GM21447 (cell line): ENCODE measurements around the gene SLC35E2B.
"Not testable (repeated sequence)": the region's sequence is repeated elsewhere in the genome, so short reads cannot be mapped to it uniquely, and the experiment has no call there.

Experiments
- ATAC-seq: cut with Tn5 transposase; IDR thresholded peaks from one replicate; pipeline ENCODE4 v1.9.1; 2021; ENCODE audit not compliant: unreplicated experiment

SLC35E2B gene

DNA sequence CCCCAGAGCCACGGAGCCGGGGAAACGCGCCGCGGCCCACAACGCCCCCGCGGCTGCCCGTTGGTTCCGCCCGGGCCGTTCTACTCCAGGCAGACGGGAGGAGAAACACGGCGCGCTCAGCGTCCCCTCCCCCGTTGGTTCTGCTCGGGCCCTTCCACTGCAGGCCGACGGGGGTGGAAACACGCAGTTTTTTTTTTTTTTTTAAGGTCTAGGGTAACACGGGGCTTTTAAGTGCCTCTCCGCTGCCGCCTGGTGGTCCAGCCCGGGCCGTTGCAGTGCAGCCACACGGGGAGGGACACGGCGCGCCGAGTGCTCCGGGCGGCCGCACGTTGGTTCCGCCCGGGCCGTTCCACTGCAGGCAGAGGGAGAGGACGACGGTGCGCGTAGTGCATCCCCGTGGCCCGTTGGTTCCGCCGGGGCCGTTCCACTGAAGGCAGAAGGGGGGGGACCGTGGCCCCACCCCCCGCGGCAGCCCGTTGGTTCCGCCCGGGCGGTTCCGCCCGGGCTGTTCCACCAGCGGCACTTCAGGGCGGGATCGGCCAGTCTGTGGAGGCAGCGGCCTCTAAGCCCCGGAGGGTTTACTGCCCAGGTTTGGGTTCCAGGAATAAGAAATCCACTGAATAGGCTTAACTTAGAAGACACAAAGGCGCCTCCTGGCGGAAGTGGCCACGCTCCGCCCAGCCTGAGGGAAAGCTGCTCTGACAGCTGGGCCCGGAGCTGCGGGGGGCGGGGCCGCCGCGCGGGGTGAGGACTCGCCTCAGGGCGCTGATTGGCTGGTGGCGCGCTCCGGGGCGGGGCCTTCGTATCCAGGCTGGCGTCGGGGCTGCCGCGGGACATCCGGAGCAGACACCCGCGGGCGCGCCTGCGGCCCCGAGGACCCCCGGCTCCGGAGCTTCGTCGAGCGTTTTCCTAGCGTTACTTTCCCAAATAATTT lies at the start of gene SLC35E2B:
Gene SLC35E2B, minus strand, starts transcription at position 82 of the 934 bp plus-strand sequence. CDS start 16,096 bp downstream, outside the sequence.
- ATAC-seq, result peak; percentile 71

DNA sequence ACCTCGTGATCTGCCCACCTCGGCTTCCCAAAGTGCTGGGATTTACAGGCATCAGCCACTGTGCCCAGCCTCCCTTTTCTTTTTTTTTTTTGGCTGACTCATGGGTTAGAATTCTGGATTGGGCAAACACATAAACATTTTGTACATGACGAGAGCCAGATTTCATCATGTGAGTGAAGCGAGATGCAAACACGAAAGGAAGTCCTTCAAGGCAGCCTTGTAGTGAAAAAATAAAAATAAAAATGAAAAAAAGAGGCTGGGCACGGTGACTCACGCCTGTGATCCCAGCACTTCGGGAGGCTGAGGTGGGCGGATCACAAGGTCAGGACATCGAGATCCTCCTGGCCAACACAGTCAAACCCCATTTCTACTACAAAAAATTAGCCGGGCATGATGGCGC lies 48.4 kb upstream of the SLC35E2B start:
- ATAC-seq, result not testable (repeated sequence)

DNA sequence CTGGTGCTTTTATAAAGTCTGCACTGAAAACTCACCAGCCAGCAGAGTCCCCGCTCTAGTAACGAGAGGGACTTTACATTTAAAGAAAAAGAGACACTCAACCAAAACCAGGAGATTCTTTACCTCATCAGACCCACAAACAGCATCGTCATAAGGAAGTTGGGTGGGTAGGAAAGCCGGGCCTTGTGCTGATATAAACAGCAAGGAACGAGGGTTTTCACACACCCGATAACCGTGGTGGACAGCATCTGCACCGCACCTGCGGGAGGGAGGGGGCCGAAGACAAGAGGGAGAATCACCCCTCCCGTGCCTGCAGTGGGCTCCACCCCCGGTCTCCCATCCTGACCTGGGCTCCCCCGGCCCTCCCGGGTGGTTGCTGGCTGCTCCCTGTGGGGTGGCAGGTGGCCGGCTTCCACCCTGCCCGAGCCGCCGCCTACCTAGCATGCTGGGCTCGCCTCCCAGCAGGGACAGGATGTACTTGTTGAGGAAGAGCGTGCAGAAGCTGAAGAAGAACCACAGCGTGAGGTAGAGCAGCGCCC lies 46.3 kb upstream of the SLC35E2B start:
- not testable (repeated sequence) for ATAC-seq

GRCh38 chr1:1737675-1738590 lies 45.3 kb upstream of the SLC35E2B start:
- ATAC-seq, result not testable (repeated sequence)

DNA sequence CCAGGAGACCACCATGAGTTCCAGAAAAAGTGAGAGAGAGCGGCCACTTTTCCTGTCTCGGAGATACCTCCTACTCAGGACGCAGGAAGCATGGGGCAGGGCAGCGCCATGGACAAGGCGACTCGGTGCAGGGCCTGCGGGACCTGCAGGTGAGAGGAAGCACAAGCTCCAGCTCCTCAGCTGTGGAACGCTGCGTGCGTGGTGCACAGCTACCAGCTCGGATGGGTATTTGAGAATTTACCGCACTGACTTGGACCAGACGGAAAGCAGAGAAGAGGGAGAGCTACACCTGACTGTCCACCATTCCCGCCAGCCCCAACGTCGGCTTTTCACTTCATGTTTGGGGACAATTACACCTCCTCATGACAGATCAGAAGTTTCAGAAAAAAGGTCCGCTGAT lies 39.8 kb upstream of the SLC35E2B start:
- no peak for ATAC-seq

DNA sequence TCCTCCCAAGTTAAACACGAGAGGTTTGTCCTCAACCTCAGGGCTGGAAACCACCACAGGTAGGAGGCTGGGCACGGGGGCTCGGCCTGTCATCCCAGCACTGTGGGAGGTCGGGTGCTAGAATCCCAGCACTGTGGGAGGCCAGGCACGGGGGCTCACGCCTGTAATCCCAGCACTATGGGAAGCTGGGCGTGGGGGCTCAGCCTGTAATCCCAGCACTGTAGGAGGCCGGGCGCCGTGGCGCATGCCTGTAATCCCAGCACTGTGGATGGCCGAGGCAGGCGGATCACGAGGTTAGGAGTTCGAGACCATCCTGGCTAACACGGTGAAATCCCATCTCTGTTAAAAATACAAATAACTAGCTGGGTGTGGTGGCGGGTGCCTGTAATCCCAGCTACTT lies 38.3 kb upstream of the SLC35E2B start:
- ATAC-seq, result no peak

- not testable (repeated sequence) for ATAC-seq
These were observed 37.6 kb upstream of the SLC35E2B start for GRCh38 chr1:1730230-1730629.

- not testable (repeated sequence) for ATAC-seq
These were observed 36.7 kb upstream of the SLC35E2B start for GRCh38 chr1:1729116-1729816.

- ATAC-seq, result not testable (repeated sequence)
These were observed 35.9 kb upstream of the SLC35E2B start for GRCh38 chr1:1728308-1729005.

- not testable (repeated sequence) for ATAC-seq
These were observed 34.6 kb upstream of the SLC35E2B start for GRCh38 chr1:1727131-1727651.

- not testable (repeated sequence) for ATAC-seq
These were observed 33.5 kb upstream of the SLC35E2B start for GRCh38 chr1:1726088-1726487.

DNA sequence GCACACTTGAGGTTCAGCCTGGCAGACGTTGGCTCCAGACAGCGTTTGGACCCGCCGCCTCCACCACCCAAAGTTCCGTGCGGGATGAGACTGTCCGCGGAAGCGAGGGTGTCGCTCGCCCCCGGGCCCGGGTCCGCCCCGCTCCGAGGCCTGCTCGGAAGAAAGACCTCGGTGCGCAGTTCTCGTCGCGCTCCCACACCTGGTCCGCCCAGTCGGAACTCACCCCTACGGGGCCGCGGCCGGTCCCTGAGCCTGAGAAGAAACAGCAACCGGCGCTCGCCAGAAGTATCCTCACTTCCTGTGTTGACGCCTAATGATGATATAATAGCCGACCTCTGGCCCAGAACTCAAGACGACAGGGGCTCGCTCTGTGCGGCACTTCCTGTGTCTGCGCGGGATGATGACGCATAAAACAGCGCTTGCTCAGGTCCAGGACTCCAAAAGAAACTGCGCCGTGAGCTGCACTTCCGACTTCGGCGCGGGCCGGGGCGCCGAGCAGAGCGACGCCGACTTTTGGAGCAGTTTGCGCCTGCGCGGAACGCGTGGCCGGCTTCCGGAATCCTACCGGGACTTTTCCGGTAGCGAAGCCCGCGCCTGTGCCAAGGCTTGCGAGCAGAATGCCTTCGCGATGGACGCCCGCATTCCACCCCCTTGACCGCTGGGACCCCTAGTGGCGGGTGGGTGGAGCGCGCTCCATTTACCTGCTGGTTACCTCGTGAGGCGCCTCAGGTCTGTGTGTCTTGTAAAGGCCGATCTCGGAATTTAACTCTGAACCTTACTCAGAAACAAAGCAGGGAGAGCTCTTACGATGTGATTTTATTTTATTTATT lies 31.7 kb upstream of the SLC35E2B start, which contains the start of gene CDK11A:
Gene CDK11A, minus strand, starts transcription at position 323 of the 830 bp plus-strand sequence. CDS start 1,539 bp downstream, outside the sequence.
- peak; percentile 85 for ATAC-seq

- ATAC-seq, result no peak
These were observed 28.6 kb upstream of the SLC35E2B start for GRCh38 chr1:1721201-1721600.

DNA sequence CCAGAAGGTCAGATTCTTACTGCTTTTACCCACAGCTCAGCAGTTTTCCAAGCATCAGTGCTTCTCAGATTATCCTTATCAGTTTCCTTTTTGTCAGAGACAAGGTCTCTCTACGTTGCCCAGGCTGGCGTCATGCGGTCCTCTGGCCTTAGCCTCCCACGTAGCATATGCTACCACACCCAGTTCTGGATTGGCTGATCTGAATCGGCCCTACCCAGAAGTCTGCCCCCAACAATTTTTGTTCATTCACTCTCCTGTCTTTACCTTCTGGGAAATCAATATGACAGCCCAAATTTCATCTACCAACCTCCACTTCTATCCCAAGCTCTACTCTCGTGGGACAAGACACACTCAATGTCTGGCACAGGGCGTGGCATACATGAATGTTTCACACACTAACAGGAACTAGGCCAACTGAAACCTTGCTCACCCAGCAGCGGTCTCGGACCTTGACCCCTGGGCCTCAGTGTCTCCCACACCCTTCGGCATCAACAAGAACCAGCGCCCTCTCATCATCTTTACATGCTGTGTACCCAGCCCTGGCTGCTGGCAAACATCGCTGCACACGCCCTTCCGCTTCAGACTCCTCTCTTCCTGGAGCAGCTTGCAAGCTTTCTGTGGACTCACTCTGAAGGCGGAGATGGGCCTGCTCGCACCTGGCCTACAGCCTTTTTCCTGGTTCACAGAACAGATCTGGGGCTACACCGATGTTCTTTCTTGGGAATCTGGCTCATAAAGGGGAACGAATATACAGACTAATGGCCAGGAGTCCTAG lies 22.7 kb upstream of the SLC35E2B start:
- not testable (repeated sequence) for ATAC-seq

DNA sequence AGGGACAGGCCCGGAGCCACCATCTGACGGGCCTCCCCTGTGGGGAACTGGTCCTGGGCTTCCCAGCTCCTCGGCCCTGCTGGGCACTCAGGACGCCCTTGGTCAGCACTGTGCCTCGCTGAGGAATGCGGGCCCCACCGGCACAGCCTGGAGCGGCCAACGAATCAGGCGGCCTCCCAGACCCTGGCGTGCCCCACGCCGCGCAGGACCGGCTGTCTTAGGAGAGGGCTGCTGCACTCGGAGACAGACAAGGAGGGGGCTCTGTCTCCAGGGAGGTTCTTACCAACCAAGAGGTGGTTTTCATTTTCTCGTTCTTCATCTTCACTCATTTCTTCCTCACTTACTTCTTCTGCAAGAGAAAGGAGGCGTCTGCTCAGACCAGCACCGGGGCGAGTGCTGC lies 15.3 kb upstream of the SLC35E2B start:
- ATAC-seq, result not testable (repeated sequence)

- ATAC-seq, result not testable (repeated sequence)
These were observed 14.6 kb upstream of the SLC35E2B start for GRCh38 chr1:1707241-1707640.

DNA sequence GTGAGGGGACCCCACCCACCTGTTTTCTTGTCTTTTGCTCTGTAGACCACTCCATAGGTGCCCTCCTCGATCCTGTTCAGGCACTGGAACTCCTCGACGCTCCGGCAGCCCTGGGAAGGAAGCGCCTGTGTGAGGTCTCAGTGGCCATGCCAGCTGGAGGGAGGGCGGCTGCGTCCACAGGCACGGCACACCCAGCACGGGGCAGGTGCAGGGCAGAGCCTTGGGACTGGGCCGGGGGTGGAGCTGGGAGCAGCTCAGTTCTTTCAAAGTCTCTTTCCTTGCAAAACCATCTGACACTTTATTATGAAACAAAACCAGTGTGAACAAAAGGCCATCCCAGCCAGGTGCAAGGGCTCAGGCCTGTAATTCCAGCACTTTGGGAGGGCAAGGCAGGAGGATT lies 13.0 kb upstream of the SLC35E2B start:
- ATAC-seq, result not testable (repeated sequence)
